H1 (cell line): Measurements from ENCODE around the gene CTU1.

Experiments
- CBX8 ChIP-seq: fragments of 300-800, 300-1000 bp; sonication (generic); IDR thresholded peaks from 2 replicates; pipeline ENCODE4 v1.7.1; 2016; ENCODE audit warnings: low read depth, low read length, borderline replicate concordance
- CHD1 ChIP-seq: IDR thresholded peaks from 2 replicates; pipeline ENCODE4 v1.6.1; 2012; ENCODE audit warnings: low read depth, low read length, improper control_type of control experiment
- CHD7 ChIP-seq: fragments of 300-600 bp; sonication (generic); IDR thresholded peaks from 2 replicates; pipeline ENCODE4 v1.7.1; 2012; ENCODE audit warnings: low read length, moderate library complexity, mild to moderate bottlenecking, inconsistent platforms; ENCODE audit not compliant: insufficient replicate concordance
- CTCF ChIP-seq, 3 experiments: IDR thresholded peaks; 1 replicate in 2 of 3; 2 replicates in 1 of 3; pipeline versions ENCODE4 v1.5.1 to v1.6.1; 2011; ENCODE audit warnings: low read length in 3 of 3, mild to moderate bottlenecking in 3 of 3, inconsistent platforms in 2 of 3, low read depth in 1 of 3, moderate library complexity in 1 of 3; ENCODE audit not compliant: insufficient read depth in 1 of 3; ENCODE audit errors: control extremely low read depth in 1 of 3
- E2F6 ChIP-seq: IDR thresholded peaks from 2 replicates; pipeline ENCODE4 v1.6.1; 2012; ENCODE audit warnings: inconsistent platforms
- POLR2A ChIP-seq, 2 experiments: IDR thresholded peaks; 1 replicate in 1 of 2; 2 replicates in 1 of 2; pipeline ENCODE4 v1.6.1; 2011; ENCODE audit warnings: low read depth in 2 of 2, low read length in 2 of 2, mild to moderate bottlenecking in 2 of 2; ENCODE audit errors: control extremely low read depth in 1 of 2

- TF ChIP-seq CTCF (IDR thresholded peaks at IDR 0.05; ENCODE audit: control extremely low read depth in 1 of 3, insufficient read depth in 1 of 3, low read depth in 1 of 3, low read length in 3 of 3) (no peak), CHD1 (no peak), POLR2A (IDR thresholded peaks at IDR 0.05; ENCODE audit: control extremely low read depth in 1 of 2, low read depth in 2 of 2, low read length in 2 of 2) (no peak), CBX8 (no peak), CHD7 (no peak), E2F6 (no peak)
These were observed 41.6 kb downstream of the CTU1 start for GRCh38 chr19:51066393-51067186.
